ENCODE results near the gene FAM13C.
"Not testable (repeated sequence)": the region's sequence is repeated elsewhere in the genome, so short reads cannot be mapped to it uniquely, and the experiment has no call there.

The FAM13C gene

GRCh38 chr10:59237775-59238174, 124.6 kb downstream of the FAM13C start:
- DNase-seq (ENCODE audit: low read depth in 4 of 4, low spot score in 1 of 4), result no peak

GRCh38 chr10:59236064-59236697, 126.2 kb downstream of the FAM13C start:
- DNase-seq (ENCODE audit: low read depth in 4 of 4, low spot score in 1 of 4), result no peak

DNA sequence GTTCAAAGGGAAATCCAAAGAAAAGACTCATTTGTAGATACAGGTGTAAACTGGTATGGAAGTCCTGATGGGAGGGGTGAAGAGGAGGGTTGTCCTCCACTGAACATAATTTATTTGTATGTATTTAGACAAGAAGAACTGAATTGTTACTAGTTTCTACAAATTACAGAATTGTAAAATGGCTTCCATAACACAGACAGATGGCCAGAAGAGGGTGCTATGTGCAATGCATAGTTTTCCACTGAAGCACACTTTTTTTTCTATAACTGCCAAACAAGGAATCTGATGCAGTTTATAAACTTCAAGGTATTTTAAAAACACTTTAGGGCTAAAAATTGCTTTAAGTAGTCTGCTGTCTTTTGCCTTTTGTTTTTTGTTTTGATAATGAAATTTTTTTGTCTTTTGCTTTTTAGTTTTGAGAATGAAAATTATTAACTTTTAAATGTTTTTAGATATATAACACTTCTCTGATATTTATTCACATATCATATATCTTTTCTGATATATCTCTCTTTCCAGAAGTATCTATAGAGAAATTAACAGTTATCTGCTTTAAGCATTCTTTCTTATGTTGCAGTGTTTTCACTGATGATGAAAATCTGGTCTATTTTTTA, 127.4 kb downstream of the FAM13C start:
- no peak for DNase-seq (ENCODE audit: low read depth in 4 of 4, low spot score in 1 of 4)

DNA sequence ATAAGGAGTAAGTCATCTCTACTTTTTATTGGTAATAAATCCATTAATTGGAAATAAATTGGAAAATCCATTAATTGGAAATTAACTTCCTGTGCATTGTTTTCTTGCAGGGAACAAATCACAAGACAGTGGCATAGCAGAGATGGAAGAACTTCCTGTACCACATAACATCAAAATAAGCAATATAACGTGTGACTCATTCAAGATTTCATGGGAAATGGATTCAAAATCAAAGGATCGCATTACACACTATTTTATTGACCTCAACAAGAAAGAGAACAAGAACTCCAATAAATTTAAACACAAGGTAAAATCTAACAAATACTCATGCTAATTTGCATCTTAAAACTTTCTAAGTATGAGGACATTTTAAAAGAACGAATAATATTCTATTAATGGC, 128.2 kb downstream of the FAM13C start:
- DNase-seq (ENCODE audit: low read depth in 4 of 4, low spot score in 1 of 4), result no peak

DNA sequence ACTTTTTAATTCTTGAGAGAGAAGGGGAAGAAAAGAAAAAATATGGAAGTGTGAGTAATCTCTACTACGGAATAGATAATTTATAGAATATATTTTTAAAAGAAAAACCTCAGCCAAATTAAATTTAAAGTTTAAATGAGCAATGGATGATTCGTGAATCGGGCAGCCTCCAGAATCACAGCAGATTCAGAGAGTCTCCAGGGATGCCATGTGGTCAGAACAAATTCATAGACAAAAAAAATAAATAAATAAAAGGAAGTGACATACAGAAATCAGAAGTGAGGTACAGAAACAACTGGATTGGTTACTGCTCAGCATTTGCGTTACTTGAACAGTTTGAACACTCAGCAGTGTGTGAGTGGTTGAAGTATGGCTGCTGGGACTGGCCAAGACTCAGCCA, 132.9 kb downstream of the FAM13C start:
- no peak for DNase-seq (ENCODE audit: low read depth in 4 of 4, low spot score in 1 of 4)

DNA sequence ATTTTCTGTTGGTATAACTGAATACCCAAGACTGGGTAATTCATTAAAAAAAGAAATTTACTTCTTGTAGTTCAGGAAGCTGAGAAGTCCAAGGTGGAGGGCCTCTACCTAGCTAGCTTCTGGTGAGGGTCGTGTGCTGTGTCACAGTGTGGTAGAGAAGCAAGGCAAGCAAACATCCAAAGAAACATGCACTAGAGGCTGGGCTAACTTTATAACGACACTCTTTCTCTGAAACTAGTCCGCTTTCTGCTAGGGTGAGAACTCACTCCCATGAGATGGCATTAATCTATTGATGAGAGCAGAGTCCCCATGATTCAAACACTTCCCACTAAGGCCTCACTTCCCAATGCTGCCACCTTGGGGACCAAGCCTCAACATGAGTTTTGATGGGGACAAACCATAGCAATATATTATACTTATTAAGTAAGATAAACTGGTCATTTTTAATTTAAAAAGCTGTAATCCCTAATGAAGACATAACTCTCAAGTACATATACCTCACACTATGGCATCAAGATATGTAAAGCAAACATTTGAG, 135.1 kb downstream of the FAM13C start:
- DNase-seq (ENCODE audit: low read depth in 4 of 4, low spot score in 1 of 4), result no peak

- no peak for DNase-seq (ENCODE audit: low read depth in 4 of 4, low spot score in 1 of 4)
Measured at GRCh38 chr10:59225211-59225610, 137.1 kb downstream of the FAM13C start.

GRCh38 chr10:59223597-59223996, 138.8 kb downstream of the FAM13C start:
- not testable (repeated sequence) for DNase-seq (ENCODE audit: low read depth in 4 of 4, low spot score in 1 of 4)

GRCh38 chr10:59222788-59223187, 139.6 kb downstream of the FAM13C start:
- no peak for DNase-seq (ENCODE audit: low read depth in 4 of 4, low spot score in 1 of 4)

DNA sequence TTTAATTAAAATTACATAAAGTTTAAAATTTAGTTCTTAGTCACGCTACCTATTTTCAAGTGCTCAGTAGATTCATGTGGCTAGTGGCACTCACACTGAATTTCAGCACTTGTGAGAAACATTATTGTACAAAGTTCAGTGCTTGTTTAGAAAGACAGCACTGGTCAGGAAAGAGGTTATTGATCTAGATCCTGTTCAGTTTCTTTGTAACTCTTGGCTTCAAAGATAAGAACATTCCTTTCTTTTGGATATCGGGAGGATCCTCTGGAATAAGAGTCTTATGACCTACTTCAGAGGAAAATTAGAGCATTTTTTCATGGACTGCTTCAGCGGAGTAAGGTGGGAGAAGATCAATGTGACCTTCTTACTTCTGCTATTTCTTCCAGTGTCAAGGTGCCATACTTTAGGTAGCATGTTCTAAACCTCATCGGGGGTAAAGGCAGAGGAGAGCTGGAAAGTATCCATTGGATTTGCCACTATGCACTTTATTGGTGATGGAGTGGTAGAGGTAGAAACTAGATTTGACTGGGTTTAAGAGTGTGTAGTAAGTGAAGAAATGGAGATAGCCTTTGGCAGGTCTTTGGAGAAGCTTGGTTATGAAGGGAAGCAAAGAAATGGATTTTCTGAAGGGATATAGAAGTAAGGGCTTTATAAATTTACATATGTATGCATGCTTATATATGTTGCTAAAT, 146.0 kb downstream of the FAM13C start:
- no peak for DNase-seq (ENCODE audit: low read depth in 4 of 4, low spot score in 1 of 4)

DNA sequence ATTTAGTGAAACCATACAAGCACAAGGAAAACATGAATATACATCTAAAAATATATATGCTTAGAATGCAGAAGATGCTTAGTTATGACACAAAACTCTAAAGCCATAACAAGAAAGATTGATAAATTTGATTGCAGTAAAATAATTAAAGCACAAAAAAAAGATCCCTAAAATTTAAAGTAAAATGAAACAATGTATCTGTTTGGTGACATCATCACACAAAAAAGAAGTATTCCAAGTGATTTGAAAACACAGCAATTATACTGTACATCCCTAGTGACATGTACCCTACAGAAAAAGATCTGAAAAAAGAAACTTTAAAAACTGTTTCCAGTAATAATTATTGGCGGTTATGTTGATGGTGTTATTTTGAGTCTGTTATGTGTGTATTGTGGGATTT, 148.2 kb downstream of the FAM13C start:
- DNase-seq (ENCODE audit: low read depth in 4 of 4, low spot score in 1 of 4), result no peak

- no peak for DNase-seq (ENCODE audit: low read depth in 4 of 4, low spot score in 1 of 4)
Measured at GRCh38 chr10:59212301-59212798, 150.0 kb downstream of the FAM13C start.

GRCh38 chr10:59206204-59206720, 156.1 kb downstream of the FAM13C start:
- no peak for DNase-seq (ENCODE audit: low read depth in 4 of 4, low spot score in 1 of 4)
